ENCODE data around the gene SULF2. TPM values are rescaled to one million over a fixed set of nuclear protein-coding genes. Genes with fewer than 3 reads are reported as not detected.
"Not testable (repeated sequence)": the region's sequence is repeated elsewhere in the genome, so short reads cannot be mapped to it uniquely, and the experiment has no call there.

Gene SULF2
- 439 and 495 TPM in 2 replicates for total RNA-seq (2021)
- percentile 93 among the genes with signal in this experiment for Bru-seq, nascent RNA
- BruChase-seq, experiment 1, labeled RNA remaining after a 2-hour chase: percentile 89 among the genes with signal in this experiment
- BruChase-seq, experiment 2, labeled RNA remaining after a 6-hour chase: percentile 88 among the genes with signal in this experiment
- long read RNA-seq, full-length matches to known transcripts: 24 of 664 reads
- long read RNA-seq, partial matches to known transcripts: 494 of 664 reads
- long read RNA-seq, other reads (novel, unspliced or antisense): 146 of 664 reads

- no TSS peak for BruUV-seq (replicated peaks)
- H4K20me1 ChIP-seq (ENCODE audit: insufficient read depth): peaks cover 40% of the 10 kb centered on the region
- CTCF ChIA-PET: no interaction called here
- no peaks in the 10 kb centered on the region for H3K9me2 ChIP-seq (ENCODE audit: insufficient read depth)
- peak within 1 kb of the TSS; percentile 98 for H3K4me2 ChIP-seq
- intact Hi-C loops (cut with micrococcal nuclease; ENCODE audit: unreplicated experiment): loop anchor here (5.0 to 10.0 kb wide), 4 partner anchors 108 to 409 kb away; no protein-coding TSS in a partner anchor
- POLR2A ChIA-PET (ENCODE audit: unreplicated experiment): interaction anchor here (0.7 to 1.0 kb wide), 2 partner anchors 199 to 218 kb away, joined by 3 to 5 read pairs; no protein-coding TSS in a partner anchor
- H3F3A ChIP-seq (ENCODE audit: insufficient read depth, low read depth): peaks cover 50% of the 10 kb centered on the region
- H2AFZ ChIP-seq: peak within 1 kb of the TSS; percentile 49; the same call in 1 of the 2 replicates
- H3K27me3 ChIP-seq (ENCODE audit: insufficient read depth, low read depth): no peaks in the 10 kb centered on the region
- H3K36me3 ChIP-seq (ENCODE audit: low read depth): peaks cover 37% of the 10 kb centered on the region
- no peaks in the 10 kb centered on the region for H3K9me3 ChIP-seq (ENCODE audit: insufficient read depth, low read depth)
- peaks cover 82% of the 10 kb centered on the region for H3K79me2 ChIP-seq (ENCODE audit: low read depth)
- H3K4me1 ChIP-seq (replicated peaks; ENCODE audit: insufficient read depth): peaks cover 67% of the 10 kb centered on the region
- DNase-seq: peak in 1 of 2 experiments; percentile 70
- peak within 1 kb of the TSS; percentile 94 for H3K27ac ChIP-seq
- no peak for TF ChIP-seq EZH2 (IDR thresholded peaks at IDR 0.05; ENCODE audit: low read depth)
- TF ChIP-seq, protein P1, sequence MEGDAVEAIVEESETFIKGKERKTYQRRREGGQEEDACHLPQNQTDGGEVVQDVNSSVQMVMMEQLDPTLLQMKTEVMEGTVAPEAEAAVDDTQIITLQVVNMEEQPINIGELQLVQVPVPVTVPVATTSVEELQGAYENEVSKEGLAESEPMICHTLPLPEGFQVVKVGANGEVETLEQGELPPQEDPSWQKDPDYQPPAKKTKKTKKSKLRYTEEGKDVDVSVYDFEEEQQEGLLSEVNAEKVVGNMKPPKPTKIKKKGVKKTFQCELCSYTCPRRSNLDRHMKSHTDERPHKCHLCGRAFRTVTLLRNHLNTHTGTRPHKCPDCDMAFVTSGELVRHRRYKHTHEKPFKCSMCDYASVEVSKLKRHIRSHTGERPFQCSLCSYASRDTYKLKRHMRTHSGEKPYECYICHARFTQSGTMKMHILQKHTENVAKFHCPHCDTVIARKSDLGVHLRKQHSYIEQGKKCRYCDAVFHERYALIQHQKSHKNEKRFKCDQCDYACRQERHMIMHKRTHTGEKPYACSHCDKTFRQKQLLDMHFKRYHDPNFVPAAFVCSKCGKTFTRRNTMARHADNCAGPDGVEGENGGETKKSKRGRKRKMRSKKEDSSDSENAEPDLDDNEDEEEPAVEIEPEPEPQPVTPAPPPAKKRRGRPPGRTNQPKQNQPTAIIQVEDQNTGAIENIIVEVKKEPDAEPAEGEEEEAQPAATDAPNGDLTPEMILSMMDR (conservative IDR thresholded peaks at IDR 0.05): no peak
- H3K4me3 ChIP-seq: peak within 1 kb of the TSS; percentile 98
These were observed at the start of gene SULF2 for GRCh38 chr20:47785311-47785853. SULF2 (minus strand) TSS chr20:47785481; CDS start chr20:47757363, 28,118 bp downstream.

DNA sequence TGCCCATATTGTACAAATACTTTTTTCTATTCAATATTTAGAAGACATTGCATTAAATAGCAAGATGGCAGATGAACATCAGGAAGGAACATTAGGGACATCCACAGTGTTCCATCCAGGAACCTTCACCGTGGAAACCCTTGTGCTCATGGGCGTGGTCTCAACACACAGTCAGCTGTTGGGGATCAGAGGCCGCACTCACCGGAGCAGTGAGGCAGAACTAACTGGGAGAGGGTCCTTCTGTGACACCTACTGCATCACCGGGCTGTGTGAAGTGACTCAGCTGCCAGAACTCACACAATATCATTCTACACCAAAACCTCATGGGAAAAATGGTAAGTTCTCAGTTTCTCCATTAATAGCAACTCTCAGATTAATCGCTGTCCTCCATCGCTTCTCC, 46.4 kb upstream of the SULF2 start:
- H3K9me3 ChIP-seq (ENCODE audit: insufficient read depth, low read depth); H3K4me2 ChIP-seq; H3F3A ChIP-seq (ENCODE audit: insufficient read depth, low read depth); H3K9me2 ChIP-seq (ENCODE audit: insufficient read depth); CTCF ChIA-PET; H3K79me2 ChIP-seq (ENCODE audit: low read depth); H3K4me3 ChIP-seq; H4K20me1 ChIP-seq (ENCODE audit: insufficient read depth); DNase-seq; H2AFZ ChIP-seq; H3K36me3 ChIP-seq (ENCODE audit: low read depth); H3K27me3 ChIP-seq (ENCODE audit: insufficient read depth, low read depth); H3K4me1 ChIP-seq (replicated peaks; ENCODE audit: insufficient read depth); H3K27ac ChIP-seq; POLR2A ChIA-PET (ENCODE audit: unreplicated experiment); intact Hi-C loops (cut with micrococcal nuclease; ENCODE audit: unreplicated experiment); BruUV-seq (replicated peaks): not testable (repeated sequence)

DNA sequence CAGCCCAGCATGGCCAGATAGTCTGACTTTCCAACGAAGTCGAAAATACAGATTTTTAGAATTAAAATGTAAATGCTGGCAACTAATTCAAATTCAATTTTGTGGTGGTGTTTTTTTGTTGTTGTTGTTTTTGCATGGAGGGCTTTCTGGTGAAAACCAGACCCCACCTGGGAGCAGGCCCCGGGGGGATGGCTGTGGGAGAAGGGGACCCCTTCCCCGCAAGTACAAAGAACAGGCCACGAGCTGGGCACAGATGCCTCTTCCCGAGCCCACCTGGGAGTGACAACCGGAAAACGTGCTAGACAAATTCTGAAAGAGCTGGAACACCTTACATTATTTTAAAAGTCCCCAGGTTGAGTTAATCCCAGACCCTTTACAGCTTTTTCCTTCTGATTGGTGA, 41.4 kb upstream of the SULF2 start:
- H3K4me3 ChIP-seq; intact Hi-C loops (cut with micrococcal nuclease; ENCODE audit: unreplicated experiment); BruUV-seq (replicated peaks); H3K27ac ChIP-seq; H3K36me3 ChIP-seq (ENCODE audit: low read depth); H3K9me3 ChIP-seq (ENCODE audit: insufficient read depth, low read depth); CTCF ChIA-PET; H3K4me2 ChIP-seq; POLR2A ChIA-PET (ENCODE audit: unreplicated experiment); H4K20me1 ChIP-seq (ENCODE audit: insufficient read depth); H3F3A ChIP-seq (ENCODE audit: insufficient read depth, low read depth); H3K79me2 ChIP-seq (ENCODE audit: low read depth); H2AFZ ChIP-seq; H3K9me2 ChIP-seq (ENCODE audit: insufficient read depth); H3K27me3 ChIP-seq (ENCODE audit: insufficient read depth, low read depth); H3K4me1 ChIP-seq (replicated peaks; ENCODE audit: insufficient read depth): not testable (repeated sequence)
- DNase-seq: peak in 1 of 2 experiments; percentile 26

DNA sequence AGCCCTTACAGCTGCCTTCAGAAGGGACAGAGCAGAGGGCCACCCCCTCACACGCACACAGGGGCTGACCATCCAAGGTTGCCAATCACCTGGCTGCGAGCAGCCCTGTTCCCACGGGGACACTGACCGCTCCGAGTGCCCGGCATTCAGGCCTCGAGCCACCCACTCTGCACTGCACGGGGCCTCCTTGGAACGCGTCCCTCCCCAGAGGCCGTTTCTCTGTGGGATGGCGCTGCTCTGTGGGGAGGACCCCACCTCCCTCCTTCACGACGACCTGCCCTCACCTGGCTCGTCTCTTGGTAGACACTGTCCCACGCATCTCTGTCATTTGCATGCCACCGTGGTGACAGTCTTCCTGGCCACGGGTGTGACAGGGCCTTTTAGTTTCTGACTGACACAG, 40.7 kb upstream of the SULF2 start:
- H3K79me2 ChIP-seq (ENCODE audit: low read depth); intact Hi-C loops (cut with micrococcal nuclease; ENCODE audit: unreplicated experiment); H3K9me3 ChIP-seq (ENCODE audit: insufficient read depth, low read depth); H3K27ac ChIP-seq; H4K20me1 ChIP-seq (ENCODE audit: insufficient read depth); H3K4me2 ChIP-seq; H3K4me3 ChIP-seq; H3F3A ChIP-seq (ENCODE audit: insufficient read depth, low read depth); H3K27me3 ChIP-seq (ENCODE audit: insufficient read depth, low read depth); BruUV-seq (replicated peaks); DNase-seq; H3K36me3 ChIP-seq (ENCODE audit: low read depth); H3K9me2 ChIP-seq (ENCODE audit: insufficient read depth); H2AFZ ChIP-seq; POLR2A ChIA-PET (ENCODE audit: unreplicated experiment); CTCF ChIA-PET: not testable (repeated sequence)
- peaks cover 13% of the 10 kb centered on the region for H3K4me1 ChIP-seq (replicated peaks; ENCODE audit: insufficient read depth)

Data from PC-9 (cell line).